ENCODE results near the gene OR10H1.

DNA sequence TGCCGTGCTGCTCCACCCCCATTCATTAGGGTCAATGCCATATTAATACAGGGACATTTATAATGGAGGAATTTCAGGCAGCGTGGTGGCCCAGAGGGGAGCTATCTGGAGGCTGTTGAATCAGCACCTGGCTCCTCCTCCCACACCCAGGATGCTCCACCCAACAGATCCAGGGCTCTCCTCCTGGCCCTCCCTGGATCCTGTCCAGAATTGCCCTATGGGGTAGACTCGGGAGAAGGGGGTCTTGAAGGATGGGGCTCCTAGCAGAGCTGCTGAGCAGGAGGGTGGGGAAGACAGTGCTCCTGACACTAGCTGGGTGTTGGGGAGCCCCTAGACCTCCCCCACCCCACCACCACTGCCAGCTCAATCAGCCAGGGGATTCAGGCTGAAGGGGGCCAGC is 33.3 kb downstream of the OR10H1 start:
- TF ChIP-seq POLR2AphosphoS5 (IDR thresholded peaks at IDR 0.05; ENCODE audit: low read depth) (no peak), CTCF (IDR thresholded peaks at IDR 0.05; ENCODE audit: insufficient read depth, low read length) (no peak), GABPA (IDR thresholded peaks at IDR 0.05; ENCODE audit: low read depth) (no peak)

All from HL-60 (cell line).